ENCODE data around the gene ADAM15.

DNA sequence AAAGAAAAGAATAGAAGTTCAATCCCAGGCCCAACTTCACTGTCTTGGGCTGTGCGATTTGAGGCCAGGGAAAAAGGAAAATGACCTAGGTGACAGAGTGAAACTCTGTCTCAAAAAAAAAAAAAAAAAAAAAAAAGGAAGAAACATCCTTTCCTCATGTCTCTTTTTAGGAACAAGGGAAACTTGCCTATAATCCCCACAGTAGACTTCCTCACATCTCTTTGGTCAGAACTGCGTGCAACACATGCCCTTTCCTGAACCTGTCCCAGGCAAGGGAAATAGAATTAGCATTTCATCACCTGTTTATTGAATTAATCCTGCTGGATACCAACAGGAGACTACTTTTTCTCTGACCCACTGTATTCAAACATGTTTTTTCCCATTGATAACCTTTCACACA is 15.2 kb upstream of the ADAM15 start:
- TF ChIP-seq, protein P1, sequence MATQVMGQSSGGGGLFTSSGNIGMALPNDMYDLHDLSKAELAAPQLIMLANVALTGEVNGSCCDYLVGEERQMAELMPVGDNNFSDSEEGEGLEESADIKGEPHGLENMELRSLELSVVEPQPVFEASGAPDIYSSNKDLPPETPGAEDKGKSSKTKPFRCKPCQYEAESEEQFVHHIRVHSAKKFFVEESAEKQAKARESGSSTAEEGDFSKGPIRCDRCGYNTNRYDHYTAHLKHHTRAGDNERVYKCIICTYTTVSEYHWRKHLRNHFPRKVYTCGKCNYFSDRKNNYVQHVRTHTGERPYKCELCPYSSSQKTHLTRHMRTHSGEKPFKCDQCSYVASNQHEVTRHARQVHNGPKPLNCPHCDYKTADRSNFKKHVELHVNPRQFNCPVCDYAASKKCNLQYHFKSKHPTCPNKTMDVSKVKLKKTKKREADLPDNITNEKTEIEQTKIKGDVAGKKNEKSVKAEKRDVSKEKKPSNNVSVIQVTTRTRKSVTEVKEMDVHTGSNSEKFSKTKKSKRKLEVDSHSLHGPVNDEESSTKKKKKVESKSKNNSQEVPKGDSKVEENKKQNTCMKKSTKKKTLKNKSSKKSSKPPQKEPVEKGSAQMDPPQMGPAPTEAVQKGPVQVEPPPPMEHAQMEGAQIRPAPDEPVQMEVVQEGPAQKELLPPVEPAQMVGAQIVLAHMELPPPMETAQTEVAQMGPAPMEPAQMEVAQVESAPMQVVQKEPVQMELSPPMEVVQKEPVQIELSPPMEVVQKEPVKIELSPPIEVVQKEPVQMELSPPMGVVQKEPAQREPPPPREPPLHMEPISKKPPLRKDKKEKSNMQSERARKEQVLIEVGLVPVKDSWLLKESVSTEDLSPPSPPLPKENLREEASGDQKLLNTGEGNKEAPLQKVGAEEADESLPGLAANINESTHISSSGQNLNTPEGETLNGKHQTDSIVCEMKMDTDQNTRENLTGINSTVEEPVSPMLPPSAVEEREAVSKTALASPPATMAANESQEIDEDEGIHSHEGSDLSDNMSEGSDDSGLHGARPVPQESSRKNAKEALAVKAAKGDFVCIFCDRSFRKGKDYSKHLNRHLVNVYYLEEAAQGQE (tag by site-specific recombination; IDR thresholded peaks at IDR 0.05), result no peak
- TF ChIP-seq, protein P2, sequence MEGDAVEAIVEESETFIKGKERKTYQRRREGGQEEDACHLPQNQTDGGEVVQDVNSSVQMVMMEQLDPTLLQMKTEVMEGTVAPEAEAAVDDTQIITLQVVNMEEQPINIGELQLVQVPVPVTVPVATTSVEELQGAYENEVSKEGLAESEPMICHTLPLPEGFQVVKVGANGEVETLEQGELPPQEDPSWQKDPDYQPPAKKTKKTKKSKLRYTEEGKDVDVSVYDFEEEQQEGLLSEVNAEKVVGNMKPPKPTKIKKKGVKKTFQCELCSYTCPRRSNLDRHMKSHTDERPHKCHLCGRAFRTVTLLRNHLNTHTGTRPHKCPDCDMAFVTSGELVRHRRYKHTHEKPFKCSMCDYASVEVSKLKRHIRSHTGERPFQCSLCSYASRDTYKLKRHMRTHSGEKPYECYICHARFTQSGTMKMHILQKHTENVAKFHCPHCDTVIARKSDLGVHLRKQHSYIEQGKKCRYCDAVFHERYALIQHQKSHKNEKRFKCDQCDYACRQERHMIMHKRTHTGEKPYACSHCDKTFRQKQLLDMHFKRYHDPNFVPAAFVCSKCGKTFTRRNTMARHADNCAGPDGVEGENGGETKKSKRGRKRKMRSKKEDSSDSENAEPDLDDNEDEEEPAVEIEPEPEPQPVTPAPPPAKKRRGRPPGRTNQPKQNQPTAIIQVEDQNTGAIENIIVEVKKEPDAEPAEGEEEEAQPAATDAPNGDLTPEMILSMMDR (tag by site-specific recombination; IDR thresholded peaks at IDR 0.05), result no peak
- TF ChIP-seq, protein P3, sequence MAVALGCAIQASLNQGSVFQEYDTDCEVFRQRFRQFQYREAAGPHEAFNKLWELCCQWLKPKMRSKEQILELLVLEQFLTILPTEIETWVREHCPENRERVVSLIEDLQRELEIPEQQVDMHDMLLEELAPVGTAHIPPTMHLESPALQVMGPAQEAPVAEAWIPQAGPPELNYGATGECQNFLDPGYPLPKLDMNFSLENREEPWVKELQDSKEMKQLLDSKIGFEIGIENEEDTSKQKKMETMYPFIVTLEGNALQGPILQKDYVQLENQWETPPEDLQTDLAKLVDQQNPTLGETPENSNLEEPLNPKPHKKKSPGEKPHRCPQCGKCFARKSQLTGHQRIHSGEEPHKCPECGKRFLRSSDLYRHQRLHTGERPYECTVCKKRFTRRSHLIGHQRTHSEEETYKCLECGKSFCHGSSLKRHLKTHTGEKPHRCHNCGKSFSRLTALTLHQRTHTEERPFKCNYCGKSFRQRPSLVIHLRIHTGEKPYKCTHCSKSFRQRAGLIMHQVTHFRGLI (tag by site-specific recombination; IDR thresholded peaks at IDR 0.05), result no peak
- TF ChIP-seq, protein P4, sequence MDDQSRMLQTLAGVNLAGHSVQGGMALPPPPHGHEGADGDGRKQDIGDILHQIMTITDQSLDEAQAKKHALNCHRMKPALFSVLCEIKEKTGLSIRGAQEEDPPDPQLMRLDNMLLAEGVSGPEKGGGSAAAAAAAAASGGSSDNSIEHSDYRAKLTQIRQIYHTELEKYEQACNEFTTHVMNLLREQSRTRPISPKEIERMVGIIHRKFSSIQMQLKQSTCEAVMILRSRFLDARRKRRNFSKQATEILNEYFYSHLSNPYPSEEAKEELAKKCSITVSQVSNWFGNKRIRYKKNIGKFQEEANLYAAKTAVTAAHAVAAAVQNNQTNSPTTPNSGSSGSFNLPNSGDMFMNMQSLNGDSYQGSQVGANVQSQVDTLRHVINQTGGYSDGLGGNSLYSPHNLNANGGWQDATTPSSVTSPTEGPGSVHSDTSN (CRISPR knock-in tag; IDR thresholded peaks at IDR 0.05), result no peak

Measured in HEK293 (cell line).